PC-3 (cell line): ENCODE results near the gene PLIN3.

Experiments
- CTCF ChIP-seq: fragments of 300-600 bp; sonication (generic); conservative IDR thresholded peaks from 2 replicates; pipeline ENCODE4 v1.5.1; 2017; ENCODE audit warnings: antibody characterized with exemption, low read depth, mild to moderate bottlenecking, low read length
- EZH2 ChIP-seq: fragments of 300-600 bp; sonication (generic); IDR thresholded peaks from one replicate; pipeline ENCODE4 v1.6.1; 2017; ENCODE audit warnings: antibody characterized with exemption, mild to moderate bottlenecking, low read length; ENCODE audit not compliant: unreplicated experiment
- EZH2phosphoT487 ChIP-seq: fragments of 300-600 bp; sonication (generic); IDR thresholded peaks from 2 replicates; pipeline ENCODE4 v1.6.1; 2018; ENCODE audit warnings: mild to moderate bottlenecking, antibody characterized with exemption, low read length, borderline replicate concordance

DNA sequence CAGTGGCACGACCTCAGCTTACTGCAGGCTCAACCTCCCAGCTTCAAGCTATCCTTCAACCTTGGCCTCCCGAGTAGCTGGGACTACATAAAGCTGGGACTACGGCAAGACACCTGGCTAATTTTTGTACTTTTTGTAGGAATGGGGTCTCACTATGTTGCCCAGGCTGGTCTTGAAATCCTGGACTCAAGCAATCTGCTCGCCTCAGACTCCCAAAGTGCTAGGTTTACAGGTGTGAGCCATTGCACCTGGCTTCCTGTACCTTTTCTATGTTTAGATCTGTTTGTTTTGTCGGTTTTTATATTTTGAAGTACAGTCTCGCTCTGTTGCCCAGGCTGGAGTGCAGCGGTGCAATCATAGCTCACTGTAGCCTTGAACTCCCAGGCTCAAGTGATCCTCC lies 18.4 kb downstream of the PLIN3 start:
- no peak for TF ChIP-seq CTCF
- no peak for TF ChIP-seq EZH2
- no peak for TF ChIP-seq EZH2phosphoT487
